Astrocyte (in vitro differentiated cells and primary cell): Measurements from ENCODE around the gene WNT9B.

Source experiments
- EZH2 ChIP-seq: IDR thresholded peaks from 2 replicates; pipeline ENCODE4 v1.6.1; 2012; ENCODE audit warnings: mild to moderate bottlenecking, low read length, inconsistent platforms; ENCODE audit not compliant: insufficient read depth
- TF ChIP-seq, protein P1 (sequence below): IDR thresholded peaks from 2 replicates; pipeline ENCODE4 v1.5.1; 2011; ENCODE audit warnings: low read depth, mild to moderate bottlenecking, inconsistent platforms, low read length, moderate library complexity; ENCODE audit not compliant: insufficient read depth

DNA sequence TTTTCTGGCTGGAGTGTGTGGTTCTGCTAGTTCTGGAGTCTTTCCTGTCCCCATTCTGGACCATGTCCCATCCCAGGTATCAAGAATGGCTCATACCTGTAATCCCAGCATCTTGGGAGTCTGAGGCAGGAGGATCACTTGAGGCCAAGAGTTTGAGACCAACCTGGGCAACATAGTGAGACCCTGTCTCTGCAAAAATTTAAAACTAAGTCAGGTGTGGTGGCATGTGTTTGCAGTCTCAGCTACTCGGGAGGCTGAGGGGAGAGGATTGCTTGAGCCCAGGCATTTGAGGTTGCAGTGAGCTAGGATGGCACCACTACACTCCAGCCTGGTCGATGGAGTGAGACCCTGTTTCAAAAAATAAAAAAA is 17.6 kb upstream of the WNT9B start:
- TF ChIP-seq, protein P1, sequence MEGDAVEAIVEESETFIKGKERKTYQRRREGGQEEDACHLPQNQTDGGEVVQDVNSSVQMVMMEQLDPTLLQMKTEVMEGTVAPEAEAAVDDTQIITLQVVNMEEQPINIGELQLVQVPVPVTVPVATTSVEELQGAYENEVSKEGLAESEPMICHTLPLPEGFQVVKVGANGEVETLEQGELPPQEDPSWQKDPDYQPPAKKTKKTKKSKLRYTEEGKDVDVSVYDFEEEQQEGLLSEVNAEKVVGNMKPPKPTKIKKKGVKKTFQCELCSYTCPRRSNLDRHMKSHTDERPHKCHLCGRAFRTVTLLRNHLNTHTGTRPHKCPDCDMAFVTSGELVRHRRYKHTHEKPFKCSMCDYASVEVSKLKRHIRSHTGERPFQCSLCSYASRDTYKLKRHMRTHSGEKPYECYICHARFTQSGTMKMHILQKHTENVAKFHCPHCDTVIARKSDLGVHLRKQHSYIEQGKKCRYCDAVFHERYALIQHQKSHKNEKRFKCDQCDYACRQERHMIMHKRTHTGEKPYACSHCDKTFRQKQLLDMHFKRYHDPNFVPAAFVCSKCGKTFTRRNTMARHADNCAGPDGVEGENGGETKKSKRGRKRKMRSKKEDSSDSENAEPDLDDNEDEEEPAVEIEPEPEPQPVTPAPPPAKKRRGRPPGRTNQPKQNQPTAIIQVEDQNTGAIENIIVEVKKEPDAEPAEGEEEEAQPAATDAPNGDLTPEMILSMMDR: no peak
- TF ChIP-seq EZH2: no peak
